Suprapubic skin (tissue), 4 donors: Measurements from ENCODE around the gene IPPK. TPM values are rescaled to one million over a fixed set of nuclear protein-coding genes. Genes with fewer than 3 reads are reported as not detected.
"Not testable (repeated sequence)": the region's sequence is repeated elsewhere in the genome, so short reads cannot be mapped to it uniquely, and the experiment has no call there.

Experiments used
- DNase-seq, 2 donors: peaks; one replicate each; pipeline ENCODE4 v3.0.0-alpha.2; 2019; ENCODE audit warnings: low spot score in 2 of 2
- H3K27ac ChIP-seq: fragments of 200-600 bp; sonication (generic); one replicate; pipeline ENCODE4 v1.5.1; 2019
- H3K27me3 ChIP-seq: fragments of 200-600 bp; sonication (generic); one replicate; pipeline ENCODE4 v1.5.1; 2019
- H3K36me3 ChIP-seq: fragments of 200-600 bp; sonication (generic); one replicate; pipeline ENCODE4 v1.5.1; 2019
- H3K4me1 ChIP-seq: fragments of 200-600 bp; sonication (generic); one replicate; pipeline ENCODE4 v1.5.1; 2019
- H3K4me3 ChIP-seq: fragments of 200-600 bp; sonication (generic); one replicate; pipeline ENCODE4 v1.5.1; 2019; ENCODE audit warnings: mild to moderate bottlenecking
- H3K9me3 ChIP-seq: fragments of 200-600 bp; sonication (generic); one replicate; pipeline ENCODE4 v1.5.1; 2019
- CTCF ChIP-seq, 2 donors: fragments of 200-600 bp in 1 of 2; fragments of 450-650 bp in 1 of 2; sonication (generic) in 1 of 2; IDR thresholded peaks; one replicate each; pipeline ENCODE4 v1.5.1; 2016 to 2019; ENCODE audit warnings: antibody characterized with exemption in 2 of 2, mild to moderate bottlenecking in 1 of 2, moderate library complexity in 1 of 2
- EP300 ChIP-seq: sonication (generic); formaldehyde crosslinking; IDR thresholded peaks from one replicate; pipeline ENCODE4 v1.6.1; 2017; ENCODE audit warnings: antibody characterized with exemption
- POLR2A ChIP-seq, 2 donors: fragments of 450-650 bp; IDR thresholded peaks; one replicate each; pipeline ENCODE4 v1.6.1; 2017; ENCODE audit warnings: antibody characterized with exemption in 2 of 2, mild to moderate bottlenecking in 2 of 2, moderate library complexity in 2 of 2
- POLR2AphosphoS5 ChIP-seq, 3 donors: sonication (generic); formaldehyde crosslinking; IDR thresholded peaks; one replicate each; pipeline ENCODE4 v1.6.1; 2017; ENCODE audit warnings: antibody characterized with exemption in 3 of 3
- WGBS: methylation state at CpG from one replicate; pipeline ENCODE4 v1.1.5; 2018; 5-methylcytosine and 5-hydroxymethylcytosine counted together
- total RNA-seq, 4 donors: library from RNA; depleted of rRNA; stranded (reverse); fragments of >200 nt; gene quantifications; one replicate each; pipeline ENCODE4 v1.1.0, GENCODE V29; 2016

IPPK gene
- total RNA-seq, 4 donors from 2014 or later, result 45.0 to 53.6 (median 50.0) TPM

GRCh38 chr9:92592946-92593861 is 76.7 kb downstream of the IPPK start:
- H3K9me3 ChIP-seq, result no peaks in the 10 kb centered on the region
- H3K27me3 ChIP-seq, result no peaks in the 10 kb centered on the region
- no peak overlapping the region for H3K4me3 ChIP-seq
- TF ChIP-seq CTCF (IDR thresholded peaks at IDR 0.05) (no peak), EP300 (no peak), POLR2AphosphoS5 (IDR thresholded peaks at IDR 0.05) (no peak), POLR2A (IDR thresholded peaks at IDR 0.05) (no peak)
- 64% methylated on average over 7 of the region's 7 CpGs for WGBS
- H3K36me3 ChIP-seq, result no peaks in the 10 kb centered on the region
- H3K27ac ChIP-seq, result peak overlapping the region; percentile 8
- no peak for DNase-seq
- peaks cover 42% of the 10 kb centered on the region for H3K4me1 ChIP-seq

- H3K27me3 ChIP-seq, result no peaks in the 10 kb centered on the region
- H3K9me3 ChIP-seq, result no peaks in the 10 kb centered on the region
- DNase-seq, result no peak
- 74% methylated on average over 1 of the region's 1 CpG for WGBS
- peaks cover 36% of the 10 kb centered on the region for H3K4me1 ChIP-seq
- TF ChIP-seq CTCF (IDR thresholded peaks at IDR 0.05) (no peak), POLR2AphosphoS5 (IDR thresholded peaks at IDR 0.05) (no peak), EP300 (no peak), POLR2A (IDR thresholded peaks at IDR 0.05) (no peak)
- no peak overlapping the region for H3K27ac ChIP-seq
- no peaks in the 10 kb centered on the region for H3K36me3 ChIP-seq
- no peak overlapping the region for H3K4me3 ChIP-seq
Observed at GRCh38 chr9:92592537-92592936, 77.4 kb downstream of the IPPK start.

GRCh38 chr9:92590377-92590776 is 79.6 kb downstream of the IPPK start:
- H3K36me3 ChIP-seq, result no peaks in the 10 kb centered on the region
- TF ChIP-seq POLR2A (IDR thresholded peaks at IDR 0.05), result no peak
- H3K4me3 ChIP-seq, result no peak overlapping the region
- H3K9me3 ChIP-seq, result no peaks in the 10 kb centered on the region
- WGBS, result 5% methylated on average over 3 of the region's 3 CpGs
- H3K27ac ChIP-seq, result no peak overlapping the region
- H3K27me3 ChIP-seq, result no peaks in the 10 kb centered on the region
- peak in 1 of 2 donors; percentile 75 for DNase-seq
- H3K4me1 ChIP-seq, result peaks cover 33% of the 10 kb centered on the region

DNA sequence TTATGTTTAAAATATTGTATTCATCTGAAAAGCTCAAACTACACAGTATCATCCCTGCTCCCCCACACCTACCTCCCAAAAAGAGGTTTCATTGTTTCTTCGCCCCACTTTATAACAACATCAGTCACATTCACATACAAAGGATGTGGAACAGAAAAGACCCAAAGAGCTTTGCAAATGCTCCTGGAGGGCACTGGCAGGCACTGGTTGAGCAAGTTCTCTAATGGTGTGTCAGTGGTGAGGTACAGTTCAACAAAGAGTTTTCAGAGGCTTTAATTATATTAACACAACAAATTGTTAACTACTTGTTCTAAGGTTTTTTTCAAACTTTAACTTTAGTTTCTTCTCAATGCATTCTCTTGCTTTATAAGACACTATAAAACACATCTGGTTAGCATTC is 80.0 kb downstream of the IPPK start:
- WGBS, result 45% methylated on average over 1 of the region's 1 CpG
- no peak for TF ChIP-seq EP300
- no peak for TF ChIP-seq POLR2A (IDR thresholded peaks at IDR 0.05)
- no peak for TF ChIP-seq CTCF (IDR thresholded peaks at IDR 0.05)
- no peak for TF ChIP-seq POLR2AphosphoS5 (IDR thresholded peaks at IDR 0.05)
- DNase-seq, result no peak
- Histone ChIP-seq H3K9me3 (no peaks in the 10 kb centered on the region), H3K27me3 (no peaks in the 10 kb centered on the region), H3K4me3 (no peak overlapping the region), H3K27ac (no peak overlapping the region), H3K36me3 (no peaks in the 10 kb centered on the region), H3K4me1 (peaks cover 33% of the 10 kb centered on the region)

DNA sequence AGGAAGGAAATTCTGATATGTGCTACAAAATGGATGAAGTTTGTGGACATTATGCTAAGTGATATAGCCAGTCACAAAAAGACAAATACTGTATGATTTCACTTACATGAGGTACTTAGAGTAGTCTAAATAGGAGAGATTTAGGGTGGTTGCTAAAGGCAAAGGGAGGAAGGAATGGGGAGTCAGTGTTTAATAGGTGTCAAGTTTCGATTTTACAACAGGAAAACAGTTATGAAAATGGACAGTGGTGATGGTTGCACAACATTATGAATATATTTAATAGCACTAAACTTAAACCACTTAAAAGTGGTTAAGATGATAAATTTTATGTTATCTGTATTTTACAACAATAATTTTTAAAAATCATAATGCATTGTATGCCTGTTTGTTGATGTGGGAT is 93.8 kb downstream of the IPPK start:
- no peaks in the 10 kb centered on the region for H3K9me3 ChIP-seq
- H3K36me3 ChIP-seq, result no peaks in the 10 kb centered on the region
- TF ChIP-seq POLR2A (IDR thresholded peaks at IDR 0.05) (no peak), EP300 (no peak), CTCF (IDR thresholded peaks at IDR 0.05) (no peak), POLR2AphosphoS5 (IDR thresholded peaks at IDR 0.05) (no peak)
- H3K27me3 ChIP-seq, result no peaks in the 10 kb centered on the region
- H3K4me1 ChIP-seq, result no peaks in the 10 kb centered on the region
- no peak overlapping the region for H3K4me3 ChIP-seq
- 70% methylated on average over 1 of the region's 1 CpG for WGBS
- H3K27ac ChIP-seq, result no peak overlapping the region
- DNase-seq, result no peak

- H3K9me3 ChIP-seq, H3K27ac ChIP-seq, H3K4me3 ChIP-seq, DNase-seq, H3K4me1 ChIP-seq, H3K27me3 ChIP-seq, H3K36me3 ChIP-seq: not testable (repeated sequence)
- WGBS, result 94% methylated on average over 5 of the region's 14 CpGs
Observed at GRCh38 chr9:92573612-92574011, 96.3 kb downstream of the IPPK start.

DNA sequence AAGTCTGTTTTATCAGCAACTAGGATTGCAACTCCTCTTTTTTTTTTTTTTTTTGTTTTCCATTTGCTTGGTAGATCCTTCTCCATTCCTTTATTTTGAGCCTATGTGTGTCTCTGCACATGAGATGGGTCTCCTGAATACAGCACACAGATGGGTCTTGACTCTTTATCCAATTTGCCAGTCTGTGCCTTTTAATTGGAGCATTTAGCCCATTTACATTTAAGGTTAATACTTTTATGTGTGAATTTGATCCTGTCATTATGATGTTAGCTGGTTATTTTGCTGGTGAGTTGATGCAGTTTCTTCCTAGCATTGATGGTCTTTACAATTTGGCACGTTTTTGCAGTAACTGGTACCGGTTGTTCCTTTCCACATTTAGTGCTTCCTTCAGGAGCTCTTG is 98.1 kb downstream of the IPPK start:
- not testable (repeated sequence) for H3K4me1 ChIP-seq, H3K4me3 ChIP-seq, H3K27me3 ChIP-seq, H3K9me3 ChIP-seq, H3K36me3 ChIP-seq, DNase-seq, H3K27ac ChIP-seq
- WGBS, result 89% methylated on average over 2 of the region's 2 CpGs
